GM23248 (cell line): ENCODE measurements around the gene MFNG.

Source experiments
- EZH2 ChIP-seq: fragments of 200-600 bp; sonication (generic); IDR thresholded peaks from 2 replicates; pipeline ENCODE4 v1.6.1; 2018; ENCODE audit warnings: antibody characterized with exemption, mild to moderate bottlenecking; ENCODE audit not compliant: insufficient read depth, poor library complexity, severe bottlenecking
- EZH2phosphoT487 ChIP-seq: fragments of 200-600 bp; sonication (generic); IDR thresholded peaks from 2 replicates; pipeline ENCODE4 v1.6.1; 2018; ENCODE audit warnings: antibody characterized with exemption, moderate library complexity, mild to moderate bottlenecking, low read depth; ENCODE audit not compliant: insufficient read depth

DNA sequence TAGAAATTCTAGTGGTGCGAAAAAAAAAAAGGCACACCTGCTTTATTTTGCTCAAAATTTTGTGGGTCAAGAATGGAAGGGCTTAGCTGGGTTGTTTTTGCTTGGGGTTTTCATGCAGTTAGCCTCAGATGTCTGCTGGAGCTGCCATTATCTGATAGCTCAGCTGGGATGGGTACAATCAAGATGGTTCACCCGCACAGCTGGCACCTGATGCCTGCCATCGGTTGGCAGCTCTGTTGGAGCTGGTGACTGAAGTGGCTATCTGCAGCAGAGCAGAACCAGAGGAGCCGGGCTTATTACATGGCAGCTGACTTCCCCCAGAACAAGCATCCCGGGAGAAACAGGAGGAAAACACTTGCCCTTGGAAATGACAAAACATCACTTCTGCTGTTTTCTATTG, 46.8 kb downstream of the MFNG start:
- TF ChIP-seq EZH2 (no peak), EZH2phosphoT487 (no peak)
